CD4-positive, alpha-beta T cell treated with Interleukin-15 for 1 hour (primary cell): Measurements from ENCODE around the gene PRKX.
"Not testable (repeated sequence)": the region's sequence is repeated elsewhere in the genome, so short reads cannot be mapped to it uniquely, and the experiment has no call there.

ENCODE experiments used
- DNase-seq: peaks from one replicate; pipeline ENCODE4 v3.0.0-alpha.2; 2020

The PRKX gene

GRCh38 chrX:3707673-3708274 lies 5.7 kb downstream of the PRKX start:
- DNase-seq = peak; percentile 51

GRCh38 chrX:3706481-3706880 lies 7.0 kb downstream of the PRKX start:
- no peak for DNase-seq

- not testable (repeated sequence) for DNase-seq
These were observed 10.2 kb downstream of the PRKX start for GRCh38 chrX:3703251-3703650.

- DNase-seq = not testable (repeated sequence)
These were observed 11.4 kb downstream of the PRKX start for GRCh38 chrX:3702095-3702494.

- DNase-seq = not testable (repeated sequence)
These were observed 12.0 kb downstream of the PRKX start for GRCh38 chrX:3701445-3701928.

GRCh38 chrX:3699821-3700381 lies 13.5 kb downstream of the PRKX start:
- no peak for DNase-seq

GRCh38 chrX:3697701-3698279 lies 15.7 kb downstream of the PRKX start:
- DNase-seq = no peak

- DNase-seq = no peak
These were observed 16.2 kb downstream of the PRKX start for GRCh38 chrX:3697220-3697684.

- DNase-seq = no peak
These were observed 17.9 kb downstream of the PRKX start for GRCh38 chrX:3695536-3695935.

- DNase-seq = no peak
These were observed 23.3 kb downstream of the PRKX start for GRCh38 chrX:3690140-3690539.

- DNase-seq = not testable (repeated sequence)
These were observed 30.2 kb downstream of the PRKX start for GRCh38 chrX:3683236-3683635.

GRCh38 chrX:3680459-3680858 lies 33.0 kb downstream of the PRKX start:
- no peak for DNase-seq

- DNase-seq = no peak
These were observed 33.8 kb downstream of the PRKX start for GRCh38 chrX:3679669-3680068.

GRCh38 chrX:3678328-3678727 lies 35.1 kb downstream of the PRKX start:
- DNase-seq = no peak

GRCh38 chrX:3674881-3675280 lies 38.6 kb downstream of the PRKX start:
- no peak for DNase-seq

GRCh38 chrX:3669841-3670475 lies 43.5 kb downstream of the PRKX start:
- DNase-seq = no peak

- no peak for DNase-seq
These were observed 46.5 kb downstream of the PRKX start for GRCh38 chrX:3666975-3667374.

- DNase-seq = no peak
These were observed 48.5 kb downstream of the PRKX start for GRCh38 chrX:3664921-3665320.

GRCh38 chrX:3663576-3664250 lies 49.7 kb downstream of the PRKX start:
- peak; percentile 28 for DNase-seq

- DNase-seq = no peak
These were observed 53.7 kb downstream of the PRKX start for GRCh38 chrX:3659761-3660160.

GRCh38 chrX:3655181-3655580 lies 58.3 kb downstream of the PRKX start:
- no peak for DNase-seq

- no peak for DNase-seq
These were observed 60.3 kb downstream of the PRKX start for GRCh38 chrX:3653111-3653510.

- no peak for DNase-seq
These were observed 62.2 kb downstream of the PRKX start for GRCh38 chrX:3651277-3651676.
